GM19023 (cell line): ENCODE data around the gene CD200R1.
A peak's percentile ranks its signal among the peaks of the same experiment; 100 is the strongest.

Experiments
- ATAC-seq: cut with Tn5 transposase; IDR thresholded peaks from one replicate; pipeline ENCODE4 v1.9.1; 2021; ENCODE audit warnings: mild to moderate bottlenecking, moderate library complexity; ENCODE audit not compliant: unreplicated experiment

Gene CD200R1, protein sequence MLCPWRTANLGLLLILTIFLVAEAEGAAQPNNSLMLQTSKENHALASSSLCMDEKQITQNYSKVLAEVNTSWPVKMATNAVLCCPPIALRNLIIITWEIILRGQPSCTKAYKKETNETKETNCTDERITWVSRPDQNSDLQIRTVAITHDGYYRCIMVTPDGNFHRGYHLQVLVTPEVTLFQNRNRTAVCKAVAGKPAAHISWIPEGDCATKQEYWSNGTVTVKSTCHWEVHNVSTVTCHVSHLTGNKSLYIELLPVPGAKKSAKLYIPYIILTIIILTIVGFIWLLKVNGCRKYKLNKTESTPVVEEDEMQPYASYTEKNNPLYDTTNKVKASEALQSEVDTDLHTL

DNA sequence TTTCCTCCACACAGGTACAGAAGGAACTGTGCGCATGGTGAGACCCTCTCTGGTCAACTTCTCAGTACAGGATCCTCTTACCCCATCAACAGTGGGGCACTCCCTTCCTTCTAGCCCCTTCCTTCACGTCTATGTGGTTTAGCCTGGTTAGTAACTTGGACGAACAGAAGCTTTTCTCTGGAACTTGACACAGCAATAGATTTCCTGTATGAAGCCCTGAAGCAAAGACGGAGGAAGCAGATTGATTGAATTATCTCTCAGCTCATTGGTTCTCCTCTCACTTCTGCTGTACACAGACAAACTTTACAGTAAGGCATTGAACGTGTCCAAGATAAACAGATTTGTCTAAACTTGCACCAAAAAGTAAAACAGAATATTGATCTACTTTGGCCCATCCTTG, at the start of gene CD200R1:
Gene CD200R1 (minus strand): TSS at position 210 of the 400 bp plus-strand sequence. CDS start 246 bp downstream, outside the sequence.
- no peak for ATAC-seq

DNA sequence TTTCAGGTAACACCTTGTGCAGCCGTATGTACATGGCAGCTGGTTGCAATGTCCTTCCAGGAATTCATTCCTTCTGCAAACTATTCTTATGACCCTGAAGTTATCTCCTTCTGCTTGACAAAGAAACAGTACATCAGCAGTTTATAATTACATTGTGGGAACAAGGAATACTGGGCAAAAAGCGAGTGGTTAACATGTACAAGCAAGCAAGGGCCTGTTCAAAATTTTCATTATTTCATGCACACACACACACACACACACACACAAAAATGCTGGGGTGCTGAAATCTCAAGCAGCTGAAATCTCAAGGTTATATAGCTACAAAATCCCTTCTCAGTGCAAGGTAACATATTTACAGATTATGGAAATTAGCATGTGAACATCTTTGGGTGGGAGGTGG, 46.6 kb upstream of the CD200R1 start:
- ATAC-seq, result no peak

DNA sequence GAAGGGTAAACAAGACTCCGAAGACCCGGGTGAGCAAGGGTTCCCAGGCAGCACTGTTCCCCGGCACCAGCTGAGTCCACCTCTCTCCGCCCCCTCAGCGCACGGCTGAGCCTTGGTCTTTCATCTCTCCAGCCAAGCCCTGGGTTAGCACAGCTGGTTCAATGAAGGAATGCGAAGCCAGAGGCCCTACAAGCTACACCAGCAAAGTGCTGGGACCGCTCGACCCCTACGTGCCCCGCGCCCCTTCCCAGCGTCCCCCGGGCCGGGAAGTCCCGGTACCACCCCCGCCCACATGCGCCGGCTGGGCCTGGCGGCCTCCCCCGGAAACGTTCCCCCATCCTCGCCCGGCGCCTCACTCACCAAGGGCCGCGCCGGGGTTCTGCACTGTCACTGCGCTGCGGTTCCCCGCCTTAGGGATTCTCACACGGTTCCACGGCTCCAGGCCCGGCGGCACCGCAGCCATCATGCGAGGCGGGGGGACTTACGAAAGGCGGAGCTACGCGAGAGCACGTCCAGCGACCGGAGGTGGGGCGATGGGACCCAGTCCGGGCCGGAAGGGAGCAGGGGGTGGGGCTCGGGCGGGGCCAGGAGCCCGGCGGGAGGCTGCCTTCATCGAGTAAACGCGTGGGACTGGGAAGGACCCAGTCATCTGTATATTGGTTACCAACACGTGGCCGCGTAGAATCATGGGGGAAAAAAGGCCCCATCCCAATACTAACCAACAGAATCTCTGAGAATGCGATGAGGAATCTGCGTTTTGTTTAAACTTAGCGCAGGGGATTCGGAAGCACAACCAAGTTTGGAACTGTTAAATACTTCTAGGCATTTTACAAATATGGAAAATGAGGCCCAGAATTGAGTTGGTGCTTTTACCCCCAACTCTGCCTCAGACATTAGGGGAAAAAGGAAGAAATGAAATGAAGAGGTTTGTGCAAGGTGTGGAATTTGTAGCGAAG, 44.6 kb upstream of the CD200R1 start:
- peak; percentile 96 for ATAC-seq

DNA sequence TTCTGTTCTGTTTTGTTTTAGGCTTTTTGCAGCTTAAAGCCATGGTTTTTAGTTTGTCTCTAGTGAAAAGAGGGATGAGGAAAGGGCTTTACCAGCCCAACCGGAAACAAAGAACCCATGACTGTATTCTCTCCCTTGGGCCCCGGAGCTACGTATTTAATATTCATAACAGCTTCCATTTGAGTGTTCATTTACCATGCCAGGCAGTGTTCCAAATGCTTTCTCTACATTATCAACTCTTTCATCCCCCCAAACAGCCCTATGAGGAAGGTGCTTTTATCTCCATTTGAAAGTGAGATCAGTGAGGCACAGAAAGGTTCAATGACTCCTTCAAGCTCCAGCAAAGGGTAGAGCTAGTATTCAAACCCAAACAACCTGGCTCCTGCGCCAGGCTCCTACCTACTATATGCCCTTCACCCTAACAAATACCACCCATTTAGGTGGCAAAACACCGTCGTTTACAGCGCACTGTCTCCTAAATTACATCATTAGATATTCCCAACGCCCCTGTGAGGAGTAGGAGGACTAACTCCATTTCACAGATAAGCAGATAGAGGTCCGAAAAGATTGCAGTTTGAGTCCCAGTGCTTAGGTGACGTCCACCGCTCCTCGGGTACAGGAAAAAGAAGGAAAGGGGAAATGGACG, 43.8 kb upstream of the CD200R1 start:
- ATAC-seq, result peak; percentile 0

DNA sequence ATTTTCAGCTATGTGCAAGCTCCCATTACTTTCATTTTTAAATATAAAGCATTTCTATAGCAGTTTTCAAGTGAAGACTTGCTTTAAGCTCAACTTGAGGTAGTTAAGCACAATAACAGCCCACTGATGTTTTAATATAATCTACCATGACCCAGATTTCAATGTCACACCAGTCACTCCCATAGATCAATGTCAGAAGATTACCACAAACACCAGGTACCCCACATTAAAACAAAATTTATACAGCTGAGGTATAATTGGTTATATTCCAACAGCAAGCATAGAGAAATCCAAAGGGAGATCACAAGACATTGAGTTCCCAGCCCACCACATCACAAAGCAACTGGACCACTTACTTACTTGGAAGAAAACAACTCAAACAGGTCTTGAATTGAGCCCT, 38.7 kb upstream of the CD200R1 start:
- no peak for ATAC-seq

DNA sequence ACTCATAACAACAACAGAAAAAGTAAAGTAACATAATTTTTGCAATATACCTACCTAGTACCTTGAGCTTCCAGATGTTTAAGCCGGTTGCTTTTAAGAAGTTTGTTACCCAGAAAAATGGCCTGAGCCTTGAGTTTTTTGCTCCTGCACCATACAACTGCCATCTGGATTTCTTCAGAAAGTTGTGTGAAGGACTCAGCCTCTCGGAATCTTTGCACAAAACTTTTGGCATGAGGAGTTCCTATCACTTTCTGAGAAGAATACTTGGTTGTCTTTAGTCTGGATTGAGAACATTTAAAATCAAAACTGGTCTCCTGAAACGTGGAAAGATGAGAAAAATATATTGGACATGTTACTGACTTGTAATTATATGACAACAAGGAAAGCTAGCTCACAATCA, 33.2 kb upstream of the CD200R1 start:
- ATAC-seq, result no peak

DNA sequence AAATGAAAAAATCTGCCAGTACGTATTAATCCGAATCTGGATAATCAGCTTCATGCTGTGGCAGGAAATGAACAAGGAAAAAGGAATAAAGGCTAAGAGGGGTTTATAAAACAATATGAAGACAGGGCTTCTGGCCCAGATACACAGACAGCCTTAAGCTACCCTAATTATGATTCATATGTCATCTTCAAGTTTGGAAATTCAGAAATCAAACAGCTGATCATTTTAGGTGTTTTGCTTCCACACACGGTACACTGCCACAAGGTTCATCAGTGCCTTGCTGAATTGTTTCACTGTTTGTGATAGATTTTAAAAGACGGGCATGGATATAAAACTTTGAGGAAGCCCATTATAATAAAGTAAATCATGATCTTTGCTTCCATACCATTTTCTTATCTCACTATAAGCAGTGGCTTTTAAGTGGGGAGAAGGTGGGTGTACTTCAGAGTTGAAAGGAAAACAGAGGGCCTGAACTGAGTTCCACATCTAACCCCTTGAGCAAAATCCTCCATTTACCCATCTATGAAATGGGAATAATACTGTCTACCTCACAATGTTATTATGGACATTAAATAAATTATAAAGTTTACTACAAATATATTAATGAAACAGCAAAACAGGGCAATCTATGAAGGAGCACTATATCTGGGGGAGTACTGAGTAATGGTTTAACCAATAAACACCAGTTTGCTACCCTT, 31.6 kb upstream of the CD200R1 start:
- ATAC-seq, result no peak

DNA sequence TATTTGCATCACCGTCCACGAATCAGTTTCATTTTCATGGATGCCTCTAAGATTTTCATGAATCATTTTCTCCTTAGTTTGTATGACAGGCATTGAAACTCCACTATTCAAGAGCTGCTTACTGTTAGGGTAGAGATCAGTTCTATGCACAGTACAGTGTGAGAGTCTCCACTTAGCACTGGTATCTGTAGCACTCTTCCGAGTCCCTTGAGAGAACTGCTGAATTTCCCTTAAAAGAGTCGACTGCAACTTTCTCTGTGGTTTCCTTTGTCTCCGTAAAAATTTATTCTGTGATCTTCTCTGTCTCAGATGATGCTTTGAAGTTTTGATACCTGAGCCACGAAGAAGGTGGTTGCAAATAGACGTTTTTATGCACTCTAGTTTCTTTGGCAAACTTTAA, 30.7 kb upstream of the CD200R1 start:
- no peak for ATAC-seq

DNA sequence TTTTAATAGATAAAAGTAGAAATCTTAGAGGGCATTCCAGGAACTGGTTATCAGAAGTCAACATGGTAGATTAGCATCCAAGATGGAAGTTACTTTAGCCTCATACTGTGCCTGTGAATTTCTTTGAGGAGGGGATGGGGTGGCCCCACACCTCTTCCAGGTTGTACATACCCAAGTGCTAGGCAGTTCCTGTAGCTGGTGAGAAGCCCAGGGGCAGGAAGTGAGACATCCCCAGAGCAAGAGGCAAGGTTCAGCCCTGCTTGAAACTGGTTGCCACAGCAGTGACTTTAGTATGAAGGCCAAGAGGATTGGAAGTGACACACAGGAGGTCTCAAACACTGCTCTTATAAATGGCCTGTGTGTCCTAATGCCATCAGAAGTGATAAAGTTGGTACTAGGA, 27.8 kb upstream of the CD200R1 start:
- ATAC-seq, result no peak

DNA sequence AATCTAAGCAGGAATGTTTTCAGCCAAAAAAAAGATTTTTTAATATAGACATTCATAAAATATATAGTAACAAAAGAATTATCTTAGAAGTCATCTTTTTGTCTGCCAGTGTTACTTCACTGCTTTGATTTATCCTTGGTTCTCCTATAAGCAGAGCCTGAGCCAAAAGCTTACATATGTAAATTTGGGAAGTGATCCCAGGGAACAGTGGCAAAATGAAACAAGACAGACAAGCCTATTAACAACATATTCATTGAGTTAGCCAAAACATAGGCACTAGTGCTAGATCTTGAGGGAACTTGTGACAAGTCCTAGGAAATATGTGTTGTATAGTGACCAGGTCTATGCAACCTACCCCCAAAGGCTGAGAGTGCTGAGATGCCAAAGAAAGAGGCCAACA, 27.1 kb upstream of the CD200R1 start:
- no peak for ATAC-seq

DNA sequence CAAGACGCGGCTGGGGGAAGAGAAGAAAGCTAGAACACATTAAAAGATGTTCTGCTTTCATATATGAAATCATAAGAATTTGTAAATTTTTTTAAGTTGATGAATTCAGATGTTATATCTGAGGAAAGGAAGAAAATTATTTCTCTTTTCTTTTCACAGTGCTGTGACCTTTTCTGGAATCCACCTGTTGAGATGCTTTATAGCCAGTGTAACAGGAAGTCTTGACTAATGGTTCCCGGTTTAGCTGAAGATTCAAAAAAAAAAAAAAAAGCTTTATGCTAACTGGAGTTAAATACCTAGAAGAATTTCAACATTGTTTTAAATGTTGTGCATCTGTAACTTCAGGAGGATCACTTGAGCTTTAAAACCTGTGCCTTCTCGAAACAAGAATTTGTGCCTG, 25.8 kb upstream of the CD200R1 start:
- ATAC-seq, result no peak

DNA sequence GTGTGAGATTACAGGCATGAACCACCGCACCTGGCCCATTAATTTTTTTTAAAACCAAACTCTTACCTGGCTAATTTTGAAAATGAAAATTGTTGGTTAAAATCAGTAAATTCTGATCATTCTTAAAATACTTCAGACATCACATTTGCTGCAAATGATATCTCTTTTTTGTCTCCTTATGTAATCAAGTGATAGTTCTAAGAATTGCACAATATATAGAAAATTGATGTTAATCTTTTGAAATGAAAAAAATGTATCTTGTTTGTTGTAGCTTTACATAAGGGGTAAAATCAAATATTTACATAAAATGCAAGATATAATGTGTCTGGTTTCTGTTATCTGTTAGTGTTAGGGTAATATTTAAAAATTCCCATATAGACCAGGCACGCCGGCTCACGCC, 20.9 kb upstream of the CD200R1 start:
- no peak for ATAC-seq

DNA sequence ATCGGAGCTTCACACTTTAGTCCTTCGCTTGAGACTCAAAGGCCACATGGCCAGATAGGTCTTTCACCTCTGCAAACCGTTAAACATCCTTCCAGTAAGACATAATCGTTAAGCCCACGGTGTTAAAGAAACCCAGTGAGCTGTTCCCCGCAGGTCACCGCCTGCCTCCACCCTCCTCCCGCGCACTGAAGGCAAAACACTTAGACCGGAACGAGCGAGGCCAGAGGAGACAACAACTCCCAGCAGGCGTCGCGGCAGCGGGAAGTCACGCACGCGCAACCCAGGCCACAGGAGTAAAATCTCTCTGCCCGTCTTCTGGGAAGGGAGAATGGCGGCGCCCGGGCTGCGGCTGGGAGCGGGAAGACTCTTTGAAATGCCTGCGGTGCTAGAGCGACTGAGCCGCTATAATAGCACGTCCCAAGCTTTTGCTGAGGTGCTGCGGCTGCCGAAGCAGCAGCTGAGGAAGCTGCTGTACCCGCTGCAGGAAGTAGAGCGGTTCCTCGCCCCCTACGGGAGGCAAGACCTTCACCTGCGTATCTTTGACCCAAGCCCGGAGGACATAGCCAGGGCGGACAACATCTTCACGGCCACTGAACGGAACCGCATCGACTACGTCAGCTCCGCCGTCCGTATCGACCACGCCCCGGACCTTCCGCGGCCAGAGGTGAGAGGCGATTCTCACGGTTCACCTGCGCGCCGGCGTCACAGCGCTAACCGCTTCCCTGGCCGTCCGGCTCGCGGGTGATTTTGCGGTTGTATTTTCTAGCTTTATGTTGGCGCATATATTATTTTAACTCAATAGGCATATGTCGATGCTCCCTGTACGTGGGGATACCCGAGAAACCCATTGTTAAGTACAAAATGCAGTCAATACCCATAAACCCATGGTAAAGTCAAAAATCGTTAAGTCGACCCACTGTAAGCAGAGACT, 16.0 kb upstream of the CD200R1 start, which contains the start of gene GTPBP8:
Gene GTPBP8 (plus strand): TSS at position 313 of the 931 bp plus-strand sequence. CDS start 16 bp downstream, at position 329.
- ATAC-seq, result peak; percentile 97

DNA sequence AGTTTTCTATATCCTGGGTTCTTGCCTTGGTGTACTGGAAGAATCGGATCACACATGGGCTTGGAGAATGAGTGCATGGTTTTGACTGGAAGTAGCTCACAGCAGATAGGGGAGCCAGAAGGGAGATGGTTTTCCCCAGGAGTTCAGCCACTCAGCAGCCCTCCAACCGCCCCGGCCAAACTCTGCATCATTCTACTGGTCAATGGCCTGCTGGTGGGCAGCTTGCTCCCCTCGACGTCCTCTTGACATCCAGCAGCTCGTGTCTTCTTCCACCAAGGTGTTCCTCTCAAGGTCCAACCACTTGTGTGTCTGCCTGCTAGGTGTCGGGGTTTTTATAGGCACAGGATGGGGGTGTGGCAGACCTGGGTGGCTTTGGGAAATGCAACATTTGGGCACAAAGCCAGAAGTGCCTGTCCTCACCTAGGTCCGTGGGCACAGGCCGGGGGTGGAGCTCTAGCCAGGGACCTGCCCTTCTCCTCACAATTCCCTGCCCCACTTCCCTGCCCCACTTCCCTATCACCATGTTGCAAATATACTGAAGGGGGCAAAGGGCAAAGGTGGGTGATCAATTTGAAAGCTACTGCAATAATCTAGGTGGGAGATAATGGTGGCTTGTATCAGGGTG, 12.9 kb upstream of the CD200R1 start:
- no peak for ATAC-seq

DNA sequence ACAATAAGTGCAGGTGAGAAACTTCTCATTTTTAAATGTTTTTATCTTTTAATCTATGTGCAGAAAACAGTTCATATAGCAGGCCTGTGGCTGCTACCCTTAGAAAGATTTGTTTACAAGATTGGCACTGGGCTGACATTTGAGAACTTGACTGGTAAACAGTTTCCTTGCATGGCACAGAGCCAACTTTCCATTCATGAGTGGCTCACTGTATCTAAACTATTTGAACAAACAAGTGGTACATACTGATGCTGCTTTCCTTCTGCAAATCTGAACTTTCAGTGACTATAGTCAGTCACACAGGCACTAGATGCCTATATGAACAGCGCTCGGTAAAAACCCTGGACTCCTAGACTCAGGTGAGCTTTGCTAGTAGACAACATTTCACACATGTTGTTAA, 9.6 kb upstream of the CD200R1 start:
- no peak for ATAC-seq

DNA sequence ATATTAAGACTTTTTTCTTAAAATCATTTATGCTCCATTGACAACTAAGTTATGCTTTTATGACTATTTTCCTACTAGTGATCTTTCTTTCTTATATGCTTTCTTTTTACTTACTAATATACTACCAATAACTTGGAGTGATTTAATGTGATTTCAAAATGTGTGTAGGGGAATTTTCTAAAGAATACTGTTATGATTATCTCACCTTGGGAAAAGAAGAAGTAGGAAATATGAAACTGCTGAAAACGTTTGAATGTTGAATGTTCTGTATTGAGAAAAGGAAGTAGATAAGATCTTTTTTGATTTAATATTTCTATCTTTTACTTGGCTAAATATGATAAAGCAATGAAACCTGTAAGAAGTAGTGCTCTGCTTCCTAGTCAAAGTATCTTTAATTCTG, 7.8 kb upstream of the CD200R1 start:
- ATAC-seq, result no peak

DNA sequence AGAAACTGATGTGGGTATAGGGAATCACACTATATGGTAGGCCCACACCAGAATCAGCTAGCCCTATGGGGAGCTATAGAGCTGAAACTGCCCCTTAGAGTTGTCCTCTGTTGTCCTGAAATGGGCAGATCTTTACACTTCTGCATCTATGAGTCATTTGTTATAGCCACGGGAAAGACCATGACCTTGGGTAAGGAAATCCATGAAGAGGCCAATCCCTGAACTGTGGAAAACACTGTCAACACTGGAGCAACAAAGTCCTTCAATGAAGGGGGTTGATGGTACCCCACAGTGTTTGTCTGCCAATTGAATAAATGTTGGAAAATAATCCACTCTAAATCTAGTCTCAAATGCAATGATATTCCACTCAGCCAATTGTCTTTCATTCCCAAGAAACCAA, 5.2 kb upstream of the CD200R1 start:
- ATAC-seq, result no peak

DNA sequence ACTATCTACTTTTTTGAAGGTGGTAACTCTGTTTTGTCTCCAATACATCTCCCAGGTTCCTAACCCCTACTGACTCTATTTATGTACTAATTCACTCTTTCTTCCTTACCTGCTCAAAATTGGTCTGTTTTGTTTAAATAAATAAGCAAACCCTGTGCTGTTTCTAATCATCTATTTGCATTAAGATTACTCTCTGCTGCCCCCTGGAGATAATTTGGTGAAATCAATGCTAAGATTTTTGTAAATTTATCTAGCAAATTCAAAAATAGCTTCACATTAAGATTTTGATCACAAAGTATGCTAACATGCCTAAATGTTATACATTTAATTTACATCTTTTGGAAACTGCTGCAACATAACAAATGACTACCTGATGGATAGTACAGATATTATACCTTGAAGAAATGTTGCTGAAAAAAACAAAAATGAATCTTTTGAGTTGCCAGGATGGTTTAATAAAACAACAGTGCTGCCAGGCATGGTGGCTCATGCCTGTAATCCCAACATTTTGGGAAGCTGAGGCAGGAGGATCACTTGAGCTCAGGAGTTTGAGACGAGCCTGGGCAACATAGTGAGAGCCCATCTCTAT, 4.4 kb upstream of the CD200R1 start:
- no peak for ATAC-seq

DNA sequence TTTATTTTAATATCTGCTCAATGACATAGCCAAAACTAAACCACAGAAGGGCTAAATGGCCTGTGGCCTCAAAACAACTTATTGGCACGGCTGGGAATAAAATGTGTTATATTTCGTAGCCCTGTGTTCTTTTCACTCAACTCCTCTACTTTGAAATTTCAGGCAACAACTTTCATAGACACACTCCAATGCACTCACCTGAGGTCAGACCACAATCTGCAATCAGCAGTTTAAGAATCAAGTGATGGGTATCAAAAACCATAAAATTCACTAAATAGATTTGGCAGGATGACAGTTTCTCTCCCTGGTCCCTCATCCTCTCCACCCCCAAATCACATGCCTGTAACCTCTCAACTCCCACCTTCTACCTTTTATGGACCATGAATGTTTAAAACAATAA, 2.0 kb upstream of the CD200R1 start:
- no peak for ATAC-seq
